ENCODE measurements around the gene NXPH4.

The NXPH4 gene

DNA sequence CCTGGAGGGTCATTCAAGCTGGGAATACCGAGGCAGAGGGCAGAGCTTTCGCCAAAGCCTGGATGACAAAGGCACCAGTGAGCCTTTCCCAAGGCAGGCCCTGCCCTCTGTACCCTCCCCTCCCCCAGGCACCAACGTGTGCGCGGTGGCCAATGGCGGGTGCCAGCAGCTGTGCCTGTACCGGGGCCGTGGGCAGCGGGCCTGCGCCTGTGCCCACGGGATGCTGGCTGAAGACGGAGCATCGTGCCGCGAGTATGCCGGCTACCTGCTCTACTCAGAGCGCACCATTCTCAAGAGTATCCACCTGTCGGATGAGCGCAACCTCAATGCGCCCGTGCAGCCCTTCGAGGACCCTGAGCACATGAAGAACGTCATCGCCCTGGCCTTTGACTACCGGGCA is 31.2 kb upstream of the NXPH4 start:
- DNase-seq: no peak

- no peak for DNase-seq
These were observed 30.6 kb upstream of the NXPH4 start for GRCh38 chr12:57185906-57186508.

GRCh38 chr12:57187222-57188089 is 29.1 kb upstream of the NXPH4 start:
- no peak for DNase-seq

GRCh38 chr12:57188090-57188425 is 28.5 kb upstream of the NXPH4 start:
- no peak for DNase-seq

DNA sequence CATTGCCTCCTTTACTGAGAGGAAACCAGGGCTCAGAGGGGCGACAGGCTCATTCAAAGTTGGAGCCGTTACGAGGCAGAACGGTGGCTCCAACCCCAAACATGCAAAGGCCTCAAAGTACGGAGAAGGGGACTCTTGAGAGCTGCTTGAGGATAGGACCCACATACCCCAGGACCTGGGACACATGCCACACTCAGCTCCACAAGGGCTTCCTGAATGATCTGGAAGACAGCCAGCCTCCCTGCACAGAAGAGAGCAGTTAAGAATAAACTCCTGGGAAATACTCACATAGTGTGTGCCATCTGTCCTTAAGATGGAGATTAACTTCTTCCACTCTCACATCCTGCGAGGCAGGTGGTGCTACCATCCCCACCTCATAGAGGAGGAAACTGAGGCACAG is 26.6 kb upstream of the NXPH4 start:
- DNase-seq: peak; percentile 58

DNA sequence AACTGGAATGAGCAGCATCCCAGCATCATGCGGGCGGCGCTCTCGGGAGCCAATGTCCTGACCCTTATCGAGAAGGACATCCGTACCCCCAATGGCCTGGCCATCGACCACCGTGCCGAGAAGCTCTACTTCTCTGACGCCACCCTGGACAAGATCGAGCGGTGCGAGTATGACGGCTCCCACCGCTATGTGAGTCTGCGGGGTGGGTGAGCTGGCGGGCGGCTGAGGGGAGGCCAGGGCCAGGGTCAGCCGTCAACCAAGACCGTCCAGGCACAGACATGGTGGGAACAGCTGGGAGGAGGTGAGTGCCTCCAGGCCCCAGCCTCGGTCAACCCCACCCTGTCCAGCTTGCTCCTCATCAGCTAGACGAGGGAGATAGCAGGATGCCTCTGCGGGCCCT is 25.8 kb upstream of the NXPH4 start:
- no peak for DNase-seq

DNA sequence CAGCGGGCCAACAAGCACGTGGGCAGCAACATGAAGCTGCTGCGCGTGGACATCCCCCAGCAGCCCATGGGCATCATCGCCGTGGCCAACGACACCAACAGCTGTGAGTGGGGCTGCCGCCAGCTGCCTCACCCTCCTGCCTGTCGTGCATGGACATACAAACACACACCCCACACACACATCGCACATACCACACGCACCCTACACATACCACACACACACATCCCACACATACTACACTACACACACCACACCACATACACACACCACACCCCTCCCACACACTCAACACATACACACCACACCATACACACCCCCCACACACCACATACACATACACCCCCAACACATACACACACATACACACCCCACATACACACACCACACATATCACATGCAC is 25.2 kb upstream of the NXPH4 start:
- no peak for DNase-seq

DNA sequence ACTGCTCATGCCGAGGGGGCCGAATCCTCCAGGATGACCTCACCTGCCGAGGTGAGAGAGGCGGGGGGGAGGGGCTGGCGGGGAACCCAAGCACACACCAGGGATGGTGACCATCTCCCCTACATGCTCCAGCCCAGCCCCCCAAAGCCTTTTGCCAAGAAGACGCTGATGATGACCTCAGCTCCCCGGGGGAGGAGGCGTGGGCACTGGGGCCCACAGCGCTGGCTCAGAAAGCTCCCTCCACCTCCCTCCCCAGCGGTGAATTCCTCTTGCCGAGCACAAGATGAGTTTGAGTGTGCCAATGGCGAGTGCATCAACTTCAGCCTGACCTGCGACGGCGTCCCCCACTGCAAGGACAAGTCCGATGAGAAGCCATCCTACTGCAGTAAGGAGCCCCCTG is 23.7 kb upstream of the NXPH4 start:
- DNase-seq: no peak

DNA sequence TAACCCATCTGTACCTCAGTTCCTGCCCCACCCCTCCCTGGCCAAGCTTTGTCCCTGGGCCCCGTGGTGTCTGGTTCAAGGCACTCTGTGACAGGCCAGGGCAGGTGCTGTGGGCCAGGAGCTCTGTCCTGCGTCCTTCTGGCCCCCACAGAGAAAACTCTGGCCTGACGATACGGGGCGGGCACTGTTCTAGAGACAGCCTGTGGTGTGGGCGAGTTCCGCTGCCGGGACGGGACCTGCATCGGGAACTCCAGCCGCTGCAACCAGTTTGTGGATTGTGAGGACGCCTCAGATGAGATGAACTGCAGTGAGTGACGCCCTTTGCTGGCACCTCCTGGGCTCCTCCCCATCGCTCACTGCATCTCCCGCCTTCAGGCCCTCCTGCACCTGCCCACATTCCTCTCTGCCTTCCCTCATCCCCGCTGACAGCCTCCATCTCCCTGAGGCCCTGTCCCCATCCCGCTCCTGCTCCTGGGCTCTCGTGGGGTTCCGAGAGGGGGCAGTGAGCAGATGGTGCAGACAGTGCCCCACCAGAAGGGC is 22.8 kb upstream of the NXPH4 start:
- DNase-seq: no peak

- DNase-seq: no peak
These were observed 22.3 kb upstream of the NXPH4 start for GRCh38 chr12:57194253-57194652.

GRCh38 chr12:57195186-57195585 is 21.4 kb upstream of the NXPH4 start:
- no peak for DNase-seq

GRCh38 chr12:57195611-57196371 is 20.8 kb upstream of the NXPH4 start:
- DNase-seq: no peak

DNA sequence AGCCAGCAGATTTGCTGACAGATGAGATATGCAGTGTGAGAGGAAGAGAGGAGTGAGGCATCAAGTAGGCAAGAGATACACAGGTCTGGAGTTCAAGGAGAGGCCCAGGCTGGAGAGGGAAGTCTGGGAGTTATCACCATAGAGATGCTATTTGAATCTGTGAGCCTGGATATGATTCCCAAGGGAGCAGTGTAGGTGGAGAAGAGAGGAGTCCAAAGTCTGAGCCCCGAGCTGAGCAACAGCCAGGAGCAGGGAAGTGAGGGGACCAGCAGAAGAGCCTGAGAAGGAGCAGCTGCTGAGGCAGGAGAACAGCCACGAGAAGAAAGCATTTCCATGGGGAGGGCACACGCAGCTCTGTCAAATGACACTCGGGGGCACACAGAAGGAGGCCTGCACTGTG is 20.2 kb upstream of the NXPH4 start:
- no peak for DNase-seq

DNA sequence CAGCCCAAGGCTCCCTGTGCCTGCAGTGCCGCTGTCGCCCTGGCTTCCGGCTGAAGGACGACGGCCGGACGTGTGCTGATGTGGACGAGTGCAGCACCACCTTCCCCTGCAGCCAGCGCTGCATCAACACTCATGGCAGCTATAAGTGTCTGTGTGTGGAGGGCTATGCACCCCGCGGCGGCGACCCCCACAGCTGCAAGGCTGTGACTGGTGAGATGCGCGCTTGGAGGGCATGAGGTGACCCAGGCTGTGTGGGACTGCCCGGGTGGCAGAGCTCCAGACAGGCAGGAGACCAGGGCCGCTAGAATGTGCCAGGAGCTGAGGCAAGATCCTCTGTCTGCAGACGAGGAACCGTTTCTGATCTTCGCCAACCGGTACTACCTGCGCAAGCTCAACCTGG is 19.6 kb upstream of the NXPH4 start:
- no peak for DNase-seq

DNA sequence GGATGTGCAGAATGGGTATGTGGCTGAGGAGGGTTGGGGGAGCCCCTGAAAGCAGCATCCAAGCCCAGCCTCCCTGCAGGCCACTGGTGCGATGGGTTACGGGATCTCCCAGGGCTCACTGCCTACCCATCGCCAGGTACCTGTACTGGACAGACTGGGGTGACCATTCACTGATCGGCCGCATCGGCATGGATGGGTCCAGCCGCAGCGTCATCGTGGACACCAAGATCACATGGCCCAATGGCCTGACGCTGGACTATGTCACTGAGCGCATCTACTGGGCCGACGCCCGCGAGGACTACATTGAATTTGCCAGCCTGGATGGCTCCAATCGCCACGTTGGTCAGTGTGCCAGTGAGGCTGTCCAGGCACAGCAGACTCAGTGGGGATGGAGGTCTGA is 18.3 kb upstream of the NXPH4 start:
- DNase-seq: no peak

DNA sequence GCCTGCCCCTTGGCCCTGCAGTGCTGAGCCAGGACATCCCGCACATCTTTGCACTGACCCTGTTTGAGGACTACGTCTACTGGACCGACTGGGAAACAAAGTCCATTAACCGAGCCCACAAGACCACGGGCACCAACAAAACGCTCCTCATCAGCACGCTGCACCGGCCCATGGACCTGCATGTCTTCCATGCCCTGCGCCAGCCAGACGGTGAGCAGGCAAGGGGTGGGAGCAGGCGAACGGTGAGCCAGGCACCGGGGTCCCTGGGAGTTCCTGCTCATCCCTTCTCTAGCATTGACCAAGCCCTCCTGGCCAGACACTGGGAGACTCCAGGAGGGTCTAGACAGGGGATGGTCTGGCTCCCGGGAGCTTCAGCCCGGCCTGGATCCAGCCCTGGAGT is 17.4 kb upstream of the NXPH4 start:
- no peak for DNase-seq

DNA sequence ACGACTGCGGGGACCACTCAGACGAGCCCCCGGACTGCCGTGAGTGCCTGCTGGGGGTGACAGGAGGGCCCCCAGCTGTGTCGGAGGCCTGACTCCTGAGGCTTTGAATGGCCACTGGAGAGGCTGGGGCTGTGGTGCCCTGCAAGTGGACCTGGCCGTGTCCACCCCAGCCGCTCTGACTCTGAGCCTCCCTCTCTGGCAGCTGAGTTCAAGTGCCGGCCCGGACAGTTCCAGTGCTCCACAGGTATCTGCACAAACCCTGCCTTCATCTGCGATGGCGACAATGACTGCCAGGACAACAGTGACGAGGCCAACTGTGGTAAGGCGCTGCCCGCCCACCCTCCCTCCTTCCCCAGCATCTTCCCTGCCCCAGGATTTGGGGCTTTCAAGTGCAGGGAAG is 16.1 kb upstream of the NXPH4 start:
- DNase-seq: no peak

DNA sequence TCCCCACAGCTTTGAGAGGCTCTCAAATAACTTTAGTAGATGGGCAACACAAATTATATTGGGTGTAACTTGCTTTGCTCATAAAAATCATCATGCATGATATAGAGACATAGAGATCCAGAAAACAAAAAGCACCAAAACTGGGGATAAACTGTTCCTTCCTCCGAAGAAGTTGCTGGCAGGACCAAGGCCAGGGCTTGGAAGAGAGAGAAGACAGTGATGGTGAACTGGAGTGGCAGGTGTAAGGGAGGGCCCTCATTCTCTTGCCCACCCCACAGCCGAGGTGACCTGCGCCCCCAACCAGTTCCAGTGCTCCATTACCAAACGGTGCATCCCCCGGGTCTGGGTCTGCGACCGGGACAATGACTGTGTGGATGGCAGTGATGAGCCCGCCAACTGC is 15.4 kb upstream of the NXPH4 start:
- no peak for DNase-seq

DNA sequence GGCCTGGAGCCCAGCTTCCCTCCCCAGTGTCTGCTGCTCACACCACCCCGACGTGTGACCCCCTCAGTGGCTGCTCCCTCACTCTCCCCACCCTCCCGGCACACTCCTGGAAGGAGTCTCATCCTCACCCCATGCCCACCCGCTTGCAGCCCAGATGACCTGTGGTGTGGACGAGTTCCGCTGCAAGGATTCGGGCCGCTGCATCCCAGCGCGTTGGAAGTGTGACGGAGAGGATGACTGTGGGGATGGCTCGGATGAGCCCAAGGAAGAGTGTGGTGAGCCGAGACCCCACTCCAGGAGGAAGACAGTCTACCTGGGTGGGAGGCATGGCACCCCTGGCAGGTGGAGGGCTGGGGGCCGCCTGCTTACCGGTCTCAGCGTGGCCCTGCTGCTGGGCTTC is 15.0 kb upstream of the NXPH4 start:
- no peak for DNase-seq

- no peak for DNase-seq
These were observed 14.3 kb upstream of the NXPH4 start for GRCh38 chr12:57202321-57202720.

DNA sequence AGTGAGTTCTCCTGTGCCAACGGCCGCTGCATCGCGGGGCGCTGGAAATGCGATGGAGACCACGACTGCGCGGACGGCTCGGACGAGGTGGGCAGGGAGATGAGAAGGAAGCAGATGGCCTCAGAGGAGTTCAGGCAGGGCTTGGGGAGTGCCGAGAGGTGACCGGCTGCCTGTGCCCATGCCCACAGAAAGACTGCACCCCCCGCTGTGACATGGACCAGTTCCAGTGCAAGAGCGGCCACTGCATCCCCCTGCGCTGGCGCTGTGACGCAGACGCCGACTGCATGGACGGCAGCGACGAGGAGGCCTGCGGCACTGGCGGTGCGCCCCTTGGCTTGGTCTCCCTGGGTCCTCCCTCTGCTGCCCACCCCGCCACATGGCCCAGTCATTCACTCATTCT is 13.4 kb upstream of the NXPH4 start:
- DNase-seq: no peak

DNA sequence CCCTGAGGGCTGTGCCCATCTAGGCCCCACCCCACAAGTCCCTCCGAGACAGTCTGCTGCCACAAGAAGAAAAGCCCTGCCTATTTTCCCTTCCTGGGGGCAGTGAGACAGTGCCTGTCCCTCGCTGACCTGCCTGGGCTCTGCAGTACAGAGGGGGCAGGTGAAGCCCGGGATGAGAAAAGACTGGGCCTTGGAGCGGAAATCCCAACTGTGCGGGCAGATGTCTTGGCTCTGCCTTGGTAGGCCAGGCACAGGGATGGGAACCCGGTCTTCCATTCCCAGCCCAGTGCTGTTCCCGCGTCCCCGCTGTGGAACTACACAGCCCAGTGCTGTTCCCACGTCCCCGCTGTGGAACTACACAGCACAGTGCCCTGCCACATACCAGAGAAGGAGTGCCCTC is 12.8 kb upstream of the NXPH4 start:
- no peak for DNase-seq

DNA sequence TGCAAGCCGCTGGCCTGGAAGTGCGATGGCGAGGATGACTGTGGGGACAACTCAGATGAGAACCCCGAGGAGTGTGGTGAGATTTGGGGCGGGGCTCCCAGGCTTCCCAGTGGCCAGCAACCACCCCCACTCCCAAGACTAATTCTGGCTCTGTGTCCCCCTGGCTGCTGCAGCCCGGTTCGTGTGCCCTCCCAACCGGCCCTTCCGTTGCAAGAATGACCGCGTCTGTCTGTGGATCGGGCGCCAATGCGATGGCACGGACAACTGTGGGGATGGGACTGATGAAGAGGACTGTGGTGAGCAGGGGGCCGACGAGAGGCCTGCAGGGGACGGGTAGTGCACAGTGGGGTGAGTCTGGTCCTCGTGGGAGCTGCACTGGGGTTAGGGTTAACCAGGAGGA is 12.1 kb upstream of the NXPH4 start:
- no peak for DNase-seq

DNA sequence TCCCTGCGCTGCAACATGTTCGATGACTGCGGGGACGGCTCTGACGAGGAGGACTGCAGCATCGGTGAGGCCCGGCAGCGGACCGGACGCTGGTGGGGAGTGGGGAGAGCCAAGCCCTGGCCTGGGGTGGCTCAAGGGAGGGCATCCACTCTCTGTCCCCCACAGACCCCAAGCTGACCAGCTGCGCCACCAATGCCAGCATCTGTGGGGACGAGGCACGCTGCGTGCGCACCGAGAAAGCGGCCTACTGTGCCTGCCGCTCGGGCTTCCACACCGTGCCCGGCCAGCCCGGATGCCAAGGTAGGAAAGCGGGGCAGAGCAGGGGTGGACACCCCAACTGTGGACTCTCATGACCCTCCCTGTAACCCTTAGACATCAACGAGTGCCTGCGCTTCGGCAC is 11.4 kb upstream of the NXPH4 start:
- no peak for DNase-seq

All from DMS79 (cell line).